ENCODE measurements around the gene SCAANT1. TPM values are rescaled to one million over a fixed set of nuclear protein-coding genes. Genes with fewer than 3 reads are reported as not detected.

The SCAANT1 gene
- total RNA-seq, 1 donor from 2014 or later = not detected

DNA sequence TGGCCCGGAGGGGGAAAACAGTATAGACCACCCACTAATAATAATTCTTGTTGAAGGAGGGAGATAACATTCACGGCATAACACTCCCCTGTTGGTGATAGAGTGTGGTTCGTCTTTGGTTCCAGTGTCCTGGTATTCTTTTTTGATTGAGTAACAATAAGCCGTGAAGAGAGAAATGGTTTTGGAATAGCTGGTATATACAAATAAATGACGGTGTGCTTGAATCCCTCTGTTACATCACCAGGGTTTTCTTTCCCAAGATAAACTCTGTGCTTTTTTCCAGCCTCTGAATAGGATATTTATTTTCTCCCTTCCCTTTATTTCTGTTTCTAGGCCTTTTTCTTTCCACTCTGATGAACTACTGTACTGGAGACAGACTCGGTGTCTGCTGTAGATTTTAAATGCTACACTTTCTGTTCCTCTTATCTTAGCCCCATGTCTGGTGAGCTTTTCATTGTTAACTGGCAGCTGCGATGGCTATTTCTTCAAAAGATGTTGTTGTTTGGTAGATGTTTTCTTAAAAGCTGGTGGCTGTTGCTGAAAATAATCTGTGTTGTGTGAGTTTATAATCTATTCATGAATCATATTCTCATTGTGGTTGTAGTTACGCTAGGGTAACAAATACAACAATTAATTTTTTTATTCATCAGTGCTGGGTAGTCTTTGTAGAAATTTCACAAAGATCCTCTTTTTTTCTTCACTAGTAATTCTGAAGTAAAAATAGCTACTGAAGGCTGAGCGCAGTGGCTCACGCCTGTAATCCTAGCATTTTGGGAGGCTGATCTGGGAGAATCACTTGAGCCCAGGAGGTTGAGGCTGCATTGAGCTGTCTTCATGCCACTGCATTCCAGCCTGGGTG, 15.5 kb upstream of the SCAANT1 start:
- Mint-ChIP-seq H3K4me3 (ENCODE audit: unreplicated experiment) (no peak overlapping the region), H3K4me1 (ENCODE audit: unreplicated experiment) (peaks cover 22% of the 10 kb centered on the region), H3K36me3 (ENCODE audit: low read depth, unreplicated experiment) (peaks cover 40% of the 10 kb centered on the region), H3K9me3 (ENCODE audit: unreplicated experiment) (no peaks in the 10 kb centered on the region), H3K27ac (ENCODE audit: unreplicated experiment) (no peak overlapping the region), H3K27me3 (ENCODE audit: unreplicated experiment) (peaks cover 3% of the 10 kb centered on the region)
- TF ChIP-seq CTCF (IDR thresholded peaks at IDR 0.05; ENCODE audit: unreplicated experiment) = no peak
- DNase-seq (ENCODE audit: low spot score) = no peak

DNA sequence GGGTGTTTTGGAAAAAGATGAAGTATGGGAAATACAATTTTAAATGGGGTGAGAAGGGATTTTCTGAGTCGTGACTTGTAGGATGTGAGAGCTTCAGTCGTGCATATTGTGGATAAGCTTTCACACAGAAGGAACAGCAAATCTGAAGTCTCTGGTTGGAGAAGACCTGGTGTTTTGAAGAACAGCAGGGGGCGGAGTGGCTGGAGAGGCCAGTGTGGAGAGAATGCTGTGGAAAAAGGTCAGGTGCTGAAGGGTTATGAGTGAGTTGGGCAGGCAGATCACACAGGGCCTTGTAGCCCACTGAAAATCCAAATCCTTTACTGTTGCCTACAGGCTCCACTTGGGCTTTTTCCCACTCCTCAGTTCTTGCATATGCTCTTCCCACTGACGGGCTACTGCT, 14.1 kb upstream of the SCAANT1 start:
- no peaks in the 10 kb centered on the region for H3K9me3 Mint-ChIP-seq (ENCODE audit: unreplicated experiment)
- peaks cover 47% of the 10 kb centered on the region for H3K36me3 Mint-ChIP-seq (ENCODE audit: low read depth, unreplicated experiment)
- peak overlapping the region; percentile 26 for H3K4me3 Mint-ChIP-seq (ENCODE audit: unreplicated experiment)
- no peak for TF ChIP-seq CTCF (IDR thresholded peaks at IDR 0.05; ENCODE audit: unreplicated experiment)
- H3K27me3 Mint-ChIP-seq (ENCODE audit: unreplicated experiment) = peaks cover 3% of the 10 kb centered on the region
- H3K27ac Mint-ChIP-seq (ENCODE audit: unreplicated experiment) = no peak overlapping the region
- H3K4me1 Mint-ChIP-seq (ENCODE audit: unreplicated experiment) = peaks cover 10% of the 10 kb centered on the region
- no peak for DNase-seq (ENCODE audit: low spot score)

GRCh38 chr3:63922491-63923199, 10.5 kb upstream of the SCAANT1 start:
- peaks cover 52% of the 10 kb centered on the region for H3K36me3 Mint-ChIP-seq (ENCODE audit: low read depth, unreplicated experiment)
- no peak overlapping the region for H3K4me3 Mint-ChIP-seq (ENCODE audit: unreplicated experiment)
- no peaks in the 10 kb centered on the region for H3K9me3 Mint-ChIP-seq (ENCODE audit: unreplicated experiment)
- peaks cover 3% of the 10 kb centered on the region for H3K27me3 Mint-ChIP-seq (ENCODE audit: unreplicated experiment)
- no peak overlapping the region for H3K27ac Mint-ChIP-seq (ENCODE audit: unreplicated experiment)
- no peak for DNase-seq (ENCODE audit: low spot score)
- TF ChIP-seq CTCF (IDR thresholded peaks at IDR 0.05; ENCODE audit: unreplicated experiment) = no peak
- no peaks in the 10 kb centered on the region for H3K4me1 Mint-ChIP-seq (ENCODE audit: unreplicated experiment)

- no peak for DNase-seq (ENCODE audit: low spot score)
- Mint-ChIP-seq H3K36me3 (ENCODE audit: low read depth, unreplicated experiment) (peaks cover 58% of the 10 kb centered on the region), H3K27me3 (ENCODE audit: unreplicated experiment) (peaks cover 3% of the 10 kb centered on the region), H3K4me1 (ENCODE audit: unreplicated experiment) (no peaks in the 10 kb centered on the region), H3K27ac (ENCODE audit: unreplicated experiment) (no peak overlapping the region), H3K9me3 (ENCODE audit: unreplicated experiment) (no peaks in the 10 kb centered on the region), H3K4me3 (ENCODE audit: unreplicated experiment) (no peak overlapping the region)
- TF ChIP-seq CTCF (IDR thresholded peaks at IDR 0.05; ENCODE audit: unreplicated experiment) = no peak
Measured at GRCh38 chr3:63921741-63922482, 9.7 kb upstream of the SCAANT1 start.

All from endothelial cell (in vitro differentiated cells).